ENCODE results near the gene FRMD5. TPM values are rescaled to one million over a fixed set of nuclear protein-coding genes. Genes with fewer than 3 reads are reported as not detected.

FRMD5 gene
- total RNA-seq, 2 donors from 2014 or later = 3.6 to 7.0 TPM

GRCh38 chr15:44222478-44222877, 27.4 kb upstream of the FRMD5 start:
- H3K27ac Mint-ChIP-seq = no peak overlapping the region
- H3K27ac ChIP-seq (ENCODE audit: low read depth, low read length) = no peak overlapping the region
- H3K36me3 Mint-ChIP-seq (ENCODE audit: low read depth) = no peaks in the 10 kb centered on the region
- peaks cover 4% of the 10 kb centered on the region for H3K4me1 Mint-ChIP-seq
- H3K36me3 ChIP-seq (ENCODE audit: control insufficient read depth, insufficient read depth, low read length) = no peaks in the 10 kb centered on the region
- DNase-seq = no peak
- no peak overlapping the region for H3K9ac ChIP-seq (ENCODE audit: extremely low read depth, low read length, poor library complexity, severe bottlenecking)
- 74 to 83% methylated on average over 1 of the region's 1 CpG for WGBS, 2 experiments (ENCODE audit: insufficient coverage in 1 of 2, insufficient read length in 1 of 2)
- no peaks in the 10 kb centered on the region for H3K4me1 ChIP-seq (ENCODE audit: control insufficient read depth, insufficient read depth, low read length)
- H3K27me3 ChIP-seq (ENCODE audit: control insufficient read depth, insufficient read depth, low read length, poor library complexity, severe bottlenecking) = no peaks in the 10 kb centered on the region
- H3K27me3 Mint-ChIP-seq (ENCODE audit: insufficient read depth) = no peaks in the 10 kb centered on the region
- peaks cover 6% of the 10 kb centered on the region for H3K9me3 Mint-ChIP-seq
- no peak overlapping the region for H3K4me3 ChIP-seq (ENCODE audit: low read length)
- no peak for TF ChIP-seq CTCF (conservative IDR thresholded peaks at IDR 0.05)
- no peak overlapping the region for H3K4me3 Mint-ChIP-seq
- no peaks in the 10 kb centered on the region for H3K9me3 ChIP-seq (ENCODE audit: control insufficient read depth, low read length)

GRCh38 chr15:44219073-44219472, 24.0 kb upstream of the FRMD5 start:
- Mint-ChIP-seq H3K4me3 (no peak overlapping the region), H3K4me1 (peaks cover 4% of the 10 kb centered on the region), H3K27me3 (ENCODE audit: insufficient read depth) (peaks cover 2% of the 10 kb centered on the region), H3K36me3 (ENCODE audit: low read depth) (no peaks in the 10 kb centered on the region), H3K9me3 (no peaks in the 10 kb centered on the region), H3K27ac (no peak overlapping the region)
- no peak for DNase-seq
- H3K27me3 ChIP-seq (ENCODE audit: control insufficient read depth, insufficient read depth, low read length, poor library complexity, severe bottlenecking) = no peaks in the 10 kb centered on the region
- TF ChIP-seq CTCF (conservative IDR thresholded peaks at IDR 0.05) = no peak
- H3K36me3 ChIP-seq (ENCODE audit: control insufficient read depth, insufficient read depth, low read length) = no peaks in the 10 kb centered on the region
- H3K9me3 ChIP-seq (ENCODE audit: control insufficient read depth, low read length) = no peaks in the 10 kb centered on the region
- H3K4me1 ChIP-seq (ENCODE audit: control insufficient read depth, insufficient read depth, low read length) = no peaks in the 10 kb centered on the region
- no peak overlapping the region for H3K9ac ChIP-seq (ENCODE audit: extremely low read depth, low read length, poor library complexity, severe bottlenecking)
- whole genome bisulfite sequencing, 2 experiments (ENCODE audit: insufficient coverage in 1 of 2, insufficient read length in 1 of 2) = 81 to 94% methylated on average over 2 to 3 of the region's 3 CpGs
- H3K27ac ChIP-seq (ENCODE audit: low read depth, low read length) = no peak overlapping the region
- H3K4me3 ChIP-seq (ENCODE audit: low read length) = no peak overlapping the region

GRCh38 chr15:44216958-44217357, 21.9 kb upstream of the FRMD5 start:
- Histone ChIP-seq H3K27ac (ENCODE audit: low read depth, low read length) (no peak overlapping the region), H3K9ac (ENCODE audit: extremely low read depth, low read length, poor library complexity, severe bottlenecking) (no peak overlapping the region), H3K4me3 (ENCODE audit: low read length) (no peak overlapping the region), H3K27me3 (ENCODE audit: control insufficient read depth, insufficient read depth, low read length, poor library complexity, severe bottlenecking) (no peaks in the 10 kb centered on the region), H3K4me1 (ENCODE audit: control insufficient read depth, insufficient read depth, low read length) (no peaks in the 10 kb centered on the region), H3K36me3 (ENCODE audit: control insufficient read depth, insufficient read depth, low read length) (no peaks in the 10 kb centered on the region), H3K9me3 (ENCODE audit: control insufficient read depth, low read length) (no peaks in the 10 kb centered on the region)
- WGBS, 2 experiments (ENCODE audit: insufficient coverage in 1 of 2, insufficient read length in 1 of 2) = 94 to 100% methylated on average over 1 of the region's 1 CpG
- H3K27ac Mint-ChIP-seq = no peak overlapping the region
- no peak for TF ChIP-seq CTCF (conservative IDR thresholded peaks at IDR 0.05)
- no peaks in the 10 kb centered on the region for H3K9me3 Mint-ChIP-seq
- H3K4me3 Mint-ChIP-seq = no peak overlapping the region
- H3K4me1 Mint-ChIP-seq = peaks cover 4% of the 10 kb centered on the region
- peaks cover 2% of the 10 kb centered on the region for H3K27me3 Mint-ChIP-seq (ENCODE audit: insufficient read depth)
- DNase-seq = no peak
- no peaks in the 10 kb centered on the region for H3K36me3 Mint-ChIP-seq (ENCODE audit: low read depth)

Data from endodermal cell (in vitro differentiated cells).